GM18907 (cell line): ENCODE measurements around the gene TRABD.
A peak's percentile ranks its signal among the peaks of the same experiment; 100 is the strongest.

ENCODE experiments used
- ATAC-seq: cut with Tn5 transposase; IDR thresholded peaks from one replicate; pipeline ENCODE4 v1.9.1; 2021; ENCODE audit warnings: mild to moderate bottlenecking, moderate library complexity; ENCODE audit not compliant: unreplicated experiment

TRABD gene

DNA sequence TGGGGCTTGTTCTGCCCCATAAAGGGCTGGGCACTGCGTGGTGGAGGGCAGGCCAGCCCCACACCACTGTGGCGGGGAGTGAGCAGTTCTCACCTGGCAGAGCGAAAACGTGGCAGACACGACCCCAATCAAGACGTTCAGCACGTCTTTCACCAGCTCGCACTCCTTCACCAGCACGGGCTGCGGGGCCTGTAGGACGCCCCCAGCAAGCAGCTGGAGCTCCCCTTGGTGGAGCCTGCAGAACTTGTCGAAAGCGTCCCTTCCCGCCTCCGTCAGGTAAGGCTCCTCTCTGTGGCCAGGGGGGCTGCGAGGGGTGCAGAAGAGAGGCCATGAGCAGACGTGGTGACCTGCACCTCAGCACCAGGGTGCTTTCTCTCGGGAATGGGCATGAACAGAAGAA lies 47.5 kb downstream of the TRABD start:
- ATAC-seq: no peak

GRCh38 chr22:50236731-50237409 lies 51.2 kb downstream of the TRABD start:
- no peak for ATAC-seq

DNA sequence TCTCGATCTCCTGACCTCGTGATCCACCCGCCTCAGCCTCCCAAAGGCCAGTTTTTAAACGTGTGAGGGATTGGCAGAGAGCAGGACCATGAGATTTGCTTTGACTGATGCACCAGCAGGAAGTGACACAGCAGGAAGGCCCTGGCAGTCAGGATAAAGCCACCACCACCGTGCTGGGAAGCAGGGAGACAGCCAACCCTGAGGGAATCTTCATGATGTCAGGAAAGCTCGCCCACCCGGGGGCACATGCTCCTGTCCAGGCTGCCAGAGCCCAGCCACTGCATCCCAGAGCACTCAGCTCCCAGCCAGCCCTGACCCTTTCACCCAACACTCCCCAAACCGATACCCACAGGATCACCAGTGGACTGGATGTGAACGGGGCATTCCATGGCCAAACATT lies 53.0 kb downstream of the TRABD start:
- no peak for ATAC-seq

DNA sequence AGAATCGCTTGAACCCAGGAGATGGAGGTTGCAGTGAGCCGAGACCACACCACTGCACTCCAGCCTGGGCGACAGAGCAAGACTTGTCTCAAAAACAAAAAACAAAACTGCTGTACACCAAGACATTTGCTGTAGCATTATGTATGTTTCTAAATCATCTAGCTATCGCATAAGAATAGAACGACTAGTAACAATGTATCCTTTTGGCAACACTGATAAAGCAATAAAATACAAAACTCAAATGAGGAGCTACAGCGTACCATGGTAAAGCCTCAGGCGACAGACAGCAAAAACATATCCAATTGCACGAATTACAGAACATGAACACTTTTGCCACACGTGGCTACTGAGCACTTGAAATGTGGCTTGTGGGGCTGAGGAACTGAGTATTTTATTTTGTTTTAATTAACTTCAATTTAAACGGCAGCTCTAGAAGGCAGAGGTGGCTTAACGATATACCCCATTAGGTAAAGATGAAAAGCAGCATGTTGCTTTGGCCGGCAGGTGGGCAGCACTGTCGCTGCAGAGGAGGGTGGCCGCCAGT lies 56.8 kb downstream of the TRABD start:
- no peak for ATAC-seq

GRCh38 chr22:50243685-50244419 lies 58.1 kb downstream of the TRABD start:
- peak; percentile 2 for ATAC-seq

GRCh38 chr22:50244420-50245213 lies 58.9 kb downstream of the TRABD start, which contains the start of gene TUBGCP6:
Gene TUBGCP6 (minus strand): TSS chr22:50245023. CDS start chr22:50244459, 564 bp downstream.
- peak; percentile 69 for ATAC-seq

GRCh38 chr22:50245214-50246072 lies 59.7 kb downstream of the TRABD start:
- peak; percentile 5 for ATAC-seq

DNA sequence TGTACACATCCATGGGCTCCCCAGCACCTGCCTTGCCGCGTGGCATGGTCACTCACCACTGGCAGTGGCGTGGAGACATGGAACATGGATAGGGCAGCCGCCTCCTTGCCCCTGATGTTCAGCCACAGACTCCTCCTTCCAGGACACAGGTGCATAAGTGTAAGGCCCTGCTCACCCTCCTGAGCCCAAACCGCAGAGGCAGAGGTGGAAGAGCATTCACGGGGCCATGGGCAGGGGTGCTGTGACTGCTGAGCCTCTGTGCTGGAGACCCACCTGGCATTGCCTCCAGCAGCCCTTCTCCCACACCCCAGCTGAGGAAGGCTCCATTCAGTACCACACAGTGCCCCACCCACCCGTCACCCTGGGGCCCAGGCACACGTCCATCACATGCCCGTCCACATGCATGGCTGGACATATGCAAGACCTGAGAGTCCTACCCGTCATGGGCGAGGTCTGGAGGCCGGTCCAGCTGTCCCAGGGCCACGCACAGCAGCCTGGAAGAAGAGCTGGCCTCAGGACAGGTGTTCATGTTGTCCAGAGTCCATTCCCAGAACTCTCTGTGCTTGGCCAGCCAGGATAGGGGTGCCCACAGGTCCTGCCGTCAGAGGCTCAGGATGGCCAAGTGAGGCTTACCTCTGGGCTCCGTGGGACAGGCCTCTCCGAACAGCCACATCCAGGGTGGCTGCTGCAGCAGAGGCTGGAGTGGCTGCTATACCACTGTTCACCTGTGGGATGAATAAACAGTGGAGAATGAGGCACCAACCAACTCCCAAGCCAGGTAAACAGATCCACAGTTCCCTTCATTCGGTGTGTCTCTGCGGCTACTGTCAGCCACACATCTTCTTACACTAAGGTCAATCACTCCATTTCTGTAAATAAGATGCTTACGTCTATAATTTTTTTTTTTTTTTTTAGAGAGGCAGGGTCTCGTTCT lies 60.8 kb downstream of the TRABD start:
- no peak for ATAC-seq

DNA sequence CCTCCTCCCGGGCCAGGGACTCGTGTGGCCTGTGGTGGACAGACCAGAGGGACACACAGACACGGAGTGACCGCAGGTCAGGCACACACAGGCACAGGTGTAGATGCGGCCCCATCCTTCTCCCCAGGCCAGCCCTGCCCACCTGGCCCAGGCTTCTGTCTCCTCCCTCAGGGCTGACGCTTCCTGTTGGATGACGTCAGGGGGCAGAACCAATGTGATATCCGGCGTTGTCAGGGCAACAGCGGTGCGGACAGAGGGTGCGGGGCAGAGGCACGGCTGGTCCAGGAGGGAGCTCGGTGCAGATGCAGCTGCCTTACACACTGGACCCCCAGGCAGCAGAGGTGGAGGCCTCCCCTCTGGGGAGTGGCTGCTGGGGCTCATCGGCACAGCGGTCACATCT lies 62.0 kb downstream of the TRABD start:
- no peak for ATAC-seq

GRCh38 chr22:50248196-50249081 lies 62.7 kb downstream of the TRABD start:
- ATAC-seq: no peak
